ENCODE data around the gene COQ8B.

- TF ChIP-seq, protein P1, sequence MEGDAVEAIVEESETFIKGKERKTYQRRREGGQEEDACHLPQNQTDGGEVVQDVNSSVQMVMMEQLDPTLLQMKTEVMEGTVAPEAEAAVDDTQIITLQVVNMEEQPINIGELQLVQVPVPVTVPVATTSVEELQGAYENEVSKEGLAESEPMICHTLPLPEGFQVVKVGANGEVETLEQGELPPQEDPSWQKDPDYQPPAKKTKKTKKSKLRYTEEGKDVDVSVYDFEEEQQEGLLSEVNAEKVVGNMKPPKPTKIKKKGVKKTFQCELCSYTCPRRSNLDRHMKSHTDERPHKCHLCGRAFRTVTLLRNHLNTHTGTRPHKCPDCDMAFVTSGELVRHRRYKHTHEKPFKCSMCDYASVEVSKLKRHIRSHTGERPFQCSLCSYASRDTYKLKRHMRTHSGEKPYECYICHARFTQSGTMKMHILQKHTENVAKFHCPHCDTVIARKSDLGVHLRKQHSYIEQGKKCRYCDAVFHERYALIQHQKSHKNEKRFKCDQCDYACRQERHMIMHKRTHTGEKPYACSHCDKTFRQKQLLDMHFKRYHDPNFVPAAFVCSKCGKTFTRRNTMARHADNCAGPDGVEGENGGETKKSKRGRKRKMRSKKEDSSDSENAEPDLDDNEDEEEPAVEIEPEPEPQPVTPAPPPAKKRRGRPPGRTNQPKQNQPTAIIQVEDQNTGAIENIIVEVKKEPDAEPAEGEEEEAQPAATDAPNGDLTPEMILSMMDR (IDR thresholded peaks at IDR 0.05), result no peak
- TF ChIP-seq POLR2A (IDR thresholded peaks at IDR 0.05), result no peak
Observed at GRCh38 chr19:40735013-40735771, 18.5 kb upstream of the COQ8B start.

All from lower leg skin (tissue), 3 donors.